ENCODE measurements around the gene FAHD1. TPM values are rescaled to one million over a fixed set of nuclear protein-coding genes. Genes with fewer than 3 reads are reported as not detected.

Gene FAHD1
- total RNA-seq, 4 donors from 2014 or later = 107 to 188 (median 152) TPM

DNA sequence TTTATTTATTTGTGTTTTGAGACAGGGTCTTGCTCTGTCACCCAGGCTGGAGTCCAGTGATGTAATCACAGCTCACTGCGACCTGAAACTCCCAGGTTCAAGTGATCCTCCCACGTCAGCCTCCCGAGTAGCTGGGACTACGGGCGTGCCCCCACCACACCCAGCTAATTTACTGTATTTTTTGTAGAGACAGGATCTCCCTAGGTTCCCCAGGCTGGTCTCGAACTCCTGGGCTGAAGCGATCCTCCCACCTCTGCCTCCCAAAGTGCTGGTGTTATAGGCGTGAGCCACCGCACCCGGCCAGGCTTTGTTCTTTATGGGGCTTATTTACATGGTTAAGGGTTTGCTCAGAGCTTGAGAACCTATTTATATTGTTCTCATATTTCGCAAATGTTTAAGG is 50.8 kb downstream of the FAHD1 start:
- no peaks in the 10 kb centered on the region for H3K27me3 ChIP-seq
- DNase-seq = peak in 1 of 3 donors; percentile 53

GRCh38 chr16:1878256-1878655 is 51.2 kb downstream of the FAHD1 start:
- Histone ChIP-seq H3K36me3 (no peaks in the 10 kb centered on the region), H3K9me3 (no peaks in the 10 kb centered on the region), H3K27me3 (no peaks in the 10 kb centered on the region), H3K4me1 (no peaks in the 10 kb centered on the region), H3K4me3 (no peak overlapping the region), H3K27ac (no peak overlapping the region)
- TF ChIP-seq POLR2A (IDR thresholded peaks at IDR 0.05) = no peak
- DNase-seq = no peak

More for the DNA sequence above, 50.8 kb downstream of the FAHD1 start:
- no peaks in the 10 kb centered on the region for H3K36me3 ChIP-seq
- H3K4me3 ChIP-seq = no peak overlapping the region
- no peaks in the 10 kb centered on the region for H3K9me3 ChIP-seq
- H3K4me1 ChIP-seq = no peaks in the 10 kb centered on the region
- H3K27ac ChIP-seq = no peak overlapping the region
- TF ChIP-seq POLR2A (IDR thresholded peaks at IDR 0.05) = no peak

Other genes with a start within 250 kb of the FAHD1 start
- 10 to 100 TPM in 3 of 4 donors, 1 to 10 TPM in 1; 7.5 to 21.6 (median 18.4) TPM for gene IFT140, start 215.1 kb upstream of the FAHD1 start, total RNA-seq
- 10 to 100 TPM; 16.5 to 37.1 (median 20.0) TPM for gene CRAMP1, start 214.8 kb upstream of the FAHD1 start, total RNA-seq
- gene JPT2, start 148.9 kb upstream of the FAHD1 start, total RNA-seq = 10 to 100 TPM; 22.7 to 32.3 (median 25.0) TPM
- 100 to 1,000 TPM in 3 of 4 donors, 10 to 100 TPM in 1; 78.1 to 456 (median 193) TPM for gene MAPK8IP3, start 121.0 kb upstream of the FAHD1 start, total RNA-seq
- gene NME3, start 55.7 kb upstream of the FAHD1 start, total RNA-seq = 100 to 1,000 TPM in 3 of 4 donors, 10 to 100 TPM in 1; 69.3 to 150 (median 126) TPM
- 10 to 100 TPM; 54.6 to 99.9 (median 67.0) TPM for gene EME2, start 54.4 kb upstream of the FAHD1 start, total RNA-seq
- gene MRPS34, start 54.1 kb upstream of the FAHD1 start, total RNA-seq = 100 to 1,000 TPM in 1 of 4 donors, 10 to 100 TPM in 3; 67.6 to 114 (median 82.3) TPM
- gene SPSB3, start 44.6 kb upstream of the FAHD1 start, total RNA-seq = 100 to 1,000 TPM in 2 of 4 donors, 10 to 100 TPM in 2; 76.4 to 148 (median 102) TPM
- gene NUBP2, start 44.2 kb upstream of the FAHD1 start, total RNA-seq = 10 to 100 TPM; 47.1 to 99.9 (median 59.3) TPM
- under 1 TPM in 1 of 4 donors, not detected in 3; 0.35 TPM for gene IGFALS, start 33.5 kb upstream of the FAHD1 start, total RNA-seq
- 100 to 1,000 TPM; 105 to 187 (median 155) TPM for gene HAGH, start 381 bp upstream of the FAHD1 start, total RNA-seq
- gene MEIOB, start 45.0 kb downstream of the FAHD1 start, total RNA-seq = not detected
- not detected for gene HS3ST6, start 91.2 kb downstream of the FAHD1 start, total RNA-seq
- gene MSRB1, start 116.0 kb downstream of the FAHD1 start, total RNA-seq = 10 to 100 TPM; 17.3 to 46.6 (median 38.3) TPM
- gene RPL3L, start 127.5 kb downstream of the FAHD1 start, total RNA-seq = not detected
- gene NDUFB10, start 132.3 kb downstream of the FAHD1 start, total RNA-seq = 100 to 1,000 TPM in 3 of 4 donors, 10 to 100 TPM in 1; 55.3 to 373 (median 236) TPM
- 1,000 to 10,000 TPM in 3 of 4 donors, 100 to 1,000 TPM in 1; 736 to 1,881 (median 1,543) TPM for gene RPS2, start 137.6 kb downstream of the FAHD1 start, total RNA-seq
- not detected for gene RNF151, start 139.7 kb downstream of the FAHD1 start, total RNA-seq
- gene TBL3, start 144.8 kb downstream of the FAHD1 start, total RNA-seq = 10 to 100 TPM; 19.8 to 50.8 (median 39.1) TPM
- 10 to 100 TPM in 3 of 4 donors, 1 to 10 TPM in 1; 8.6 to 23.1 (median 11.3) TPM for gene NOXO1, start 154.3 kb downstream of the FAHD1 start, total RNA-seq
- 100 to 1,000 TPM in 1 of 4 donors, 10 to 100 TPM in 3; 31.4 to 102 (median 83.1) TPM for gene GFER, start 157.0 kb downstream of the FAHD1 start, total RNA-seq
- gene SYNGR3, start 162.8 kb downstream of the FAHD1 start, total RNA-seq = 1 to 10 TPM in 3 of 4 donors, not detected in 1; 1.3 to 3.9 (median 3.3) TPM
- 10 to 100 TPM; 48.5 to 84.0 (median 51.4) TPM for gene ZNF598, start 182.6 kb downstream of the FAHD1 start, total RNA-seq
- gene NPW, start 192.6 kb downstream of the FAHD1 start, total RNA-seq = 1 to 10 TPM in 2 of 4 donors, not detected in 2; 2.8 to 9.1 TPM
- 100 to 1,000 TPM in 1 of 4 donors, 10 to 100 TPM in 3; 21.5 to 104 (median 30.2) TPM for gene NHERF2, start 199.7 kb downstream of the FAHD1 start, total RNA-seq
- gene NTHL1, start 220.6 kb downstream of the FAHD1 start, total RNA-seq = 10 to 100 TPM; 14.9 to 28.8 (median 19.9) TPM
- gene TSC2, start 220.8 kb downstream of the FAHD1 start, total RNA-seq = 100 to 1,000 TPM in 3 of 4 donors, 10 to 100 TPM in 1; 98.4 to 220 (median 141) TPM